Heart left ventricle (tissue), 13 donors: ENCODE data around the gene MSX2.

Experiments
- CTCF ChIP-seq, 12 donors: fragments of 200-600 bp; sonication (generic) in 4 of 12; IDR thresholded peaks; one replicate each; pipeline versions ENCODE4 v1.5.0 to v1.8.0; 2018 to 2022; ENCODE audit warnings: antibody characterized with exemption in 12 of 12, mild to moderate bottlenecking in 5 of 12
- POLR2A ChIP-seq, 2 donors: fragments of 450-650 bp; IDR thresholded peaks; one replicate each; pipeline ENCODE4 v1.6.1; 2017; ENCODE audit warnings: antibody characterized with exemption in 2 of 2, mild to moderate bottlenecking in 2 of 2, moderate library complexity in 2 of 2
- donor health status: ischemic (EF 13 %, LVEDD 7.1; RV severe dilation, severe dysfunction).
- donor health status: DM: no; HTN: yes; CAD: no.
- donor health status: DM: no; HTN: no; CAD: no.
- donor health status: ischemic (EF 25% LVEDD 6.9; RV normal size, moderate dysfunction).
- donor health status: ischemic (EF 25% LVEDD 5.7; RV mildly dilated, moderate dysfunction).
- donor health status: ischemic (EF 35%, LVEDD 5.7; RV mildly dilated, moderate dysfunction).
- donor health status: nonischemic (EF 11% LVEDD 7.7; RV severe dilation, severe dysfunction).
- donor health status: DM: yes; HTN: yes; CAD: no.
- donor health status: PGD.
- donor health status: ischemic (EF 29% LVEDD 5.4; RV normal size, mild dysfunction).
- donor health status: nonischemic (EF 23%, LVEDD 6.1; RV moderate dilation, normal function).

DNA sequence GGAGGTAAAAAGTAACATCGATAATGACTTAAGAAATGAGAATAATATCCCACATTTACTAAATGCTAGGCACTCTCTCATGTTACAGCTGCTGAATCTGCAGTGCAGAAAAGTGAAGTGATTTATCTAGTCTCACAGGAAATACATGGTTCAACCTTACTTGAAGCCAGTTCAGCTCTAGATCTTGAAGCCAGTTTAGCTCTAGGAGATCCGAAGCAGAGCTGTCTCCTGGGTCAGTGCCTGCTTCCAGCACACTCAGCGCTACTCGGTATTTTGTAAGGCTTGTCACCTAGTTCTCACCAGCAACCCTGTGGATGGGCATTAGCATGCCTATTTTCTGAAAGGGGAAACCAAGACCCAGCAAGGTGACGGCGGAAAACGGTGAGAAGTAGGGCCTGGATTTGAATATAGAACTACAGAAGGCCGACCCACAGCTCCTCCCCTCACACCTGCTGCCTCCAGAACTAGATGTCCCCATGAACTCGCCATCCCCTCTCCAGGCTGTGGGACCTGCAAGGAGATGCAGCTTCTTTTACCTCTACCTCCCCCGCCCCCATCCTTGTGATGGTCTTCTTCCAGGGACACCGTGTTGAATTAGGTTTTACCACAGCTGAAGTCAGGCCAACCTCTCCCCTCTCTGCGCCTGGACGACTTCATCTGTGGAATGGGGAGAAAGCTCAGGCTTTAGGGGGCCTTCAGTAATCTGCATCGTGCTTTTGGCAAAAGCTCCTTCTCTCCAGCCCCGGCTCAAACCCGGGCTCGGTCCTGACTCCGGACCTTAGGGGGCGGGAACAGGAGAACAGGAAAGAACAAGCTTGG, 4.4 kb upstream of the MSX2 start:
- TF ChIP-seq CTCF (IDR thresholded peaks at IDR 0.05) (no peak), POLR2A (IDR thresholded peaks at IDR 0.05) (no peak)
